HG03196 (cell line): ENCODE data around the gene NDUFAF8.

ENCODE experiments used
- ATAC-seq: cut with Tn5 transposase; IDR thresholded peaks from one replicate; pipeline ENCODE4 v1.9.1; 2021; ENCODE audit not compliant: unreplicated experiment

The NDUFAF8 gene

DNA sequence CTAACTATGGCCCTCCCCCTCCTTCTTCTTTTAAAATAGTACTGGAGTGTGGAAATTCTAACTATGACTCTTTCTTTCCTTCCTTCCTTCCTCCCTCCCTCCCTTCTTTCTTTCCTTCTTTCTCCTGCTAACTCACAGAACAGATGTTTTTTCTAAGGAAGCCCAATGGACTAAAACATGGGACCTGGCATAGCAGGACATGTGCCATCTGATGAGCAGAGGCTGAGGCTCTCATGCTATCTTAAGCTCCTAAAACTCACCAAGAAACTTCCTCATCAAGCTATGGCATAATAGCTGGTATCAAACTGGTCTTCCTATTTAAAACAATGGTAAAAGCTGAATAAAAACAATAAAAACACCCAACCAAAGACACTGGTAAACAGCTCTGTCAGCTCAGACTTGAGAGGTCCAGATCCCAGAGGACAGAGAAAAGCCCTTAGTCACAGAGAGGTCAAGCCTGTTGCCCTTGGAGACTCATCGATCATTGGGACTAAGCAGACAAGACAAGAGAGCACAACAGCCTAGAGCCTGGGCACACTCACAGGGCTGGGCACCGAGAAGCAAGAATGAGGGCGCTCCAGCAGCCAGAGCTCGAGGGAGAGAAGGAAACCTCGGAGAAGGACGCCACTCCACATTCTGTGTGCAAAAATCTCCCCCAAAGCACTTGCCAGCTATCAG lies 28.4 kb downstream of the NDUFAF8 start:
- ATAC-seq = no peak

DNA sequence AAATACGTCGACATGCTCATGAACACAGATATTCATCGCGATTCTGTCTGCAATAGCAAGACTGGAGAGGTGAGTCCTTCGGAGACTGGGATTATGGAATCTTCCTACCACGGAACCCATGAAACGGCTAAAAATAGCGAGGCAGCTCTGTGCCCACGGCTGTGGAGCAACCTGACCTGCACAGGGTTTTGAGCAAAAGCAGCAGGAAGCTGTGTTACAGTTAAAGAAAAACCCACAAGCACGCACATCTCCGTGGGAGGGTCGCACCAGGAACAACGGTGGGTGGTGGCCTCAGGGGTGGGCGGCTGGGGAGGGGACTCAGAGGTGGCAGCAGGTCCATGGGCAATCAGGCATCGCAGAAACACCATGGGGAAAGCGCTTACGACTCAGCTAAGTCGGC lies 31.2 kb downstream of the NDUFAF8 start:
- no peak for ATAC-seq

DNA sequence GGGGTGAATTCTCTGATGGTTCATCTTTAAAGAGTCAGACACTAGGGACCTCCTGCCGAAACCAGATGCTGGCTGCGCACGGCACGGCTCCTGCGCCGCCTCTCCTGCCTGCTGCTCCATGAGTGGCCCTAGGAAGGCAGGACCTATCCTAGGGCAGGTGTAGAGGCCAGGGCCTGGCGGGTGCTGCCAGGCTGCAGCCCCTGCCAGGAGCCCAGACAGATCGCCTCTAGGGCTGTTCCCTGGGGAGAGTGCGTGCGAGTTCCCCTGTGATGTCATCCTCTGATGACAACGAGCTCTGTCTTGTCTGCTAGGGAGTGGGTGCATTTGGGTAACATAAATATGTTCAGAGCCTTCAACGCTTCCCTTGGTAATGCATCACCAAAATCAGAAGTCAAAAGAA lies 32.1 kb downstream of the NDUFAF8 start:
- ATAC-seq = no peak

DNA sequence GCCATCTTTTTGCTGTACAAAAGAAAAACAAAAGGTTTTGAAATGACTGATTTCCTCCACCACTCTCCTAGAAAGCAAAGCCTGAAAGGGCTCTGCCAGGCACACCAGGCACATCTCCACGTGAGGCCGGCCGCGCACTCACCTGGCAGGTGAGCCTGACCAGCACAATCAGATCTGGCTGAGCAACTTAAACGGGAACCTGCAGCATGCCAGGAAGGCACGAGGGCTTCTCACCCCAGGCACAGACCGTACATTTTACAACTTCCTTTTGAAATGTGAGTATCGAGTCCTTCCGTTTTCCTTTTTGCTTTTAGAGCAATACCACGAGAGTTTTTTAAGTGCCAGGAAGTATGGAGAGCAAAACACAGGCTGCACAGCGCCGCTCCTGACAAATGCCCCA lies 33.5 kb downstream of the NDUFAF8 start:
- no peak for ATAC-seq

DNA sequence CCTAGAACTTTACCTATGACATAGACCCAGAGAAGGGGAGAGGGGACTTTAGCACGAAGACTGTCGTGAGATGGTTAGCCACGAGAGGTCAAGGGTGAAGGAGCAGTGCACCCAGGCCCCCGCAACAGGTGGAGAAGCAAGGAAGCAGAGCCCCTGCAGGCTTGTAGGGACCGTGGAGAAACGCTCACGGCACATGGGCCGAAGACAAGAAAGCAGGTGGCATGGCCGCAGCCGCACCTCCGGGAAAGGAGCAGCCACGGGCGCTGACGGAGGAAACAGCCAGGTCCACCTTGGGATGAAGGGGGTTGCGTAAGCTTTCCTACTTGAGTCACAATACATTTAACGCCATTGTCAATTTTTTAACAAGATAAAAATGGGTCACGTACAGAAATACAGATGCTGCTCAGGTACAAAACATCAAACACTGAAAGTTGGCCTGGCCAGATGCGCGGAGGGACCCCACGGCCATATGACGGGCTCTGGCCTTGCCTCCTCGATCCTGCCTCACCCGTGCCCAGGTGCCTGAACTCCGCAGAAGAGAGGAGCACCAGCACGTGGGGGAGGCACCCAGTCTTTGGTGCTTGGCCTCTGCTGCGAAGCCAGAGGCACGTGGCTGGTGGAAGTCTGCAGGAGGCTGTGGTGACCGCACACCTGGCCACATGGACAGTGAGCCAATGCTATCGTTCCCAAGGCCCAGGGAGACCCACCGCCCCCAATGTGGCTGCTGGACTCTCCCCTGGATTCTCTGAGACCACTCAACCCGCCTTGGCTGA lies 34.8 kb downstream of the NDUFAF8 start:
- no peak for ATAC-seq

DNA sequence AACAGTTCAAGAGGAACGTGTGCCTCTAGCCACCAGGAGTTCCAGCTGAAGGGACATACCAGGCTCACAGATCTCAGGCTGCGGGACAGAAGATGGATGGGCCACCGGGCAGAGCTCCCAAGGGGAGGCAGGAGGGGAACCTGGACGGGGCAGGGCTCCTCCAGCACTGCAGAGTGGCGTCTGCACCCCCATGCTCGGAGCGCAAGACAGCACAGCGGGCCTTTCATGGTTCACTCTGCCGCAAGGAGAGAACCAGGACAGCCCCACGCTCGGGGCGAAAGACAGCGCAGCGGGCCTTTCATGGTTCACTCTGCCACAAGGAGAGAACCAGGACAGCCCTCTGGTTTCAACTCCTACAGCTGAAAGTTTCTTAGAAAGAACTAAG lies 35.3 kb downstream of the NDUFAF8 start:
- ATAC-seq = no peak

DNA sequence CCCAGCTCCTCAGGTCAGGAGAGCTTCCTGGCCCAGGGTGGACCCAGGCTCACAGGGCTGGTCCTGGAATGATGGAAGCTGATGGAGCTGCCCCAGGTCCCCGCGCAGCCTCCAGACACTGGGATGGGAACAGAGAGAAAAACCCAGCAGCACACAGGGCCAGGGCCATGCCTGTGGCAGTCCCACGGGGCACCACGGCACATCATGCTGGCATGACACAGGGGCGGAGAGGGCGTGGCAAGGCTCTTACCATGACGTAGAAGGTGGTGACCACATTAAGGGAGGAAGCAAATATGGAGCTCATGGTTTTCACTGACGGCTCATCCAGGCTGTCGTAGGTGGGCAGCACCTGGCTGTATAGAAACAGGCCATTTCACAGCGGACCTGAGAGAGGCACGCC lies 37.7 kb downstream of the NDUFAF8 start:
- no peak for ATAC-seq

DNA sequence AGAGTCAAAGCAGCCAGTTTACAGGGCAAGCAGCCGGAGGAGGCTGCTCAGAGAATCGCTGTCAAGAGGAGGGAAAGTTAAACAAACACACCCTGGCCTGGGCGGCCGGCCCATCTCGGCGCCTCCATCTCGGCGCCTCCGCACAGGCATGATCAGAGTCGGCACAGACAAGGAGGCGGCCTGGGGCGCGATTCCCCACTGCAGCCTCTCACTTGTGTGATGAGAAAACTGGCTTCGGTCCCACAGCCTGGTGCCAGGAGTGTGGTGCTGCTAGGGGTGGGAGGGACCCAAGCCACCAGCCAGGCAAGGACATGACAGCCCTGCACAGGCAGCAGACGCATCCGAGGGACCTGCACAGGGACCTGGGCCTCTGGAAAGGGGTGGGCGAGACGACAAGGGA lies 38.3 kb downstream of the NDUFAF8 start:
- ATAC-seq = no peak

DNA sequence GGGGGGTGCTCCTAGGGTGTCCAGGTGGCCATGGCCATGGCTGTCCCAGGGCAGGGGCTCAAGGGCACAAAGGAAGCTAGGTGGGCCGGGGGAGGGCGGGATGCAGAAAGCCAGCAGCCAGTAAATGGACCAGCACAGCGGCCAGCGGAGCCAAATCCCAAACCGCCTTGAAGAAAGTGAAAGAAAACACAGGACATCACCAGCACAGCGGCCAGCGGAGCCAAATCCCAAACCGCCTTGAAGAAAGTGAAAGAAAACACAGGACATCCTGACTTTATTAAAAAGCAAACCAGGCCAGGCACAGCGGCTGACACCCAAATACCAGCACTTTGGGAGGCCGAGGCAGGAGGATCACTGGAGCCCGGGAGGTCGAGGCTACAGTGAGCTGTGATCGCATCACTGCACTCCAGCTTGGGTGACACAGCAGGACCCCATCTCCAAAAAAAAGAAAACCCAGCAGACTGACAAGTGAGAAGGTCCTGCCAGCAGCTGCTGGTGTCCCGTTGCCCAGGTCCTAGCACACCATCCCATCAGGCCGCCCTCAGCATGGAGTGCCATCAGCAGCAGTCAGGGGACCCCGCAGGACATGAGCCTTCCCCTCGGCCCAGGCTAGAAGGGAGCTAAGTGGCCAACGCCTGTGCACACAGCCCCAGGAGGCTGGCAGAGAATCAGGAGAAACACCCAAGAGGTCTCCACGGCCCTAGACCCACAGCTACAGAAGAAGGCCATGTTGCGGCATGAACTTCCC lies 39.0 kb downstream of the NDUFAF8 start:
- ATAC-seq = no peak

DNA sequence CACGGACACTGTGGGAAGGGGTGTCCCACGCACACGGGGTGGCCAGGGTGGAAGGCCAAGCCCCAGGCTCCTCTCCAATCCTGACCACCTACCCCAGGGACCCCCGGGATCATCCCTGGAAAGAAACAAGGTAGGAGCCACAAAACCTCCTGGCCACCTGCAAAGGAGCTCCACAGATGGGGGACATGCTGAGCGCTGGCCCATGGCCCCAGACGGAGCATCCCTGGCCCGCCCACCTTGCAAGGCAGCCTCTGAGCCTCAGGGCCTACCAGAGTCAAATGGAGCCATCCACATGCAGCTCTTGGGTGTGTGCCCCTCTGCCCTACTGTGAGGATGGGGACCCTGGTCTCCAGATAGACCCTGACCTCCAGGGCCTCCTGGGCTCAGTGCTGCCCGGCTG lies 39.7 kb downstream of the NDUFAF8 start:
- ATAC-seq = no peak

DNA sequence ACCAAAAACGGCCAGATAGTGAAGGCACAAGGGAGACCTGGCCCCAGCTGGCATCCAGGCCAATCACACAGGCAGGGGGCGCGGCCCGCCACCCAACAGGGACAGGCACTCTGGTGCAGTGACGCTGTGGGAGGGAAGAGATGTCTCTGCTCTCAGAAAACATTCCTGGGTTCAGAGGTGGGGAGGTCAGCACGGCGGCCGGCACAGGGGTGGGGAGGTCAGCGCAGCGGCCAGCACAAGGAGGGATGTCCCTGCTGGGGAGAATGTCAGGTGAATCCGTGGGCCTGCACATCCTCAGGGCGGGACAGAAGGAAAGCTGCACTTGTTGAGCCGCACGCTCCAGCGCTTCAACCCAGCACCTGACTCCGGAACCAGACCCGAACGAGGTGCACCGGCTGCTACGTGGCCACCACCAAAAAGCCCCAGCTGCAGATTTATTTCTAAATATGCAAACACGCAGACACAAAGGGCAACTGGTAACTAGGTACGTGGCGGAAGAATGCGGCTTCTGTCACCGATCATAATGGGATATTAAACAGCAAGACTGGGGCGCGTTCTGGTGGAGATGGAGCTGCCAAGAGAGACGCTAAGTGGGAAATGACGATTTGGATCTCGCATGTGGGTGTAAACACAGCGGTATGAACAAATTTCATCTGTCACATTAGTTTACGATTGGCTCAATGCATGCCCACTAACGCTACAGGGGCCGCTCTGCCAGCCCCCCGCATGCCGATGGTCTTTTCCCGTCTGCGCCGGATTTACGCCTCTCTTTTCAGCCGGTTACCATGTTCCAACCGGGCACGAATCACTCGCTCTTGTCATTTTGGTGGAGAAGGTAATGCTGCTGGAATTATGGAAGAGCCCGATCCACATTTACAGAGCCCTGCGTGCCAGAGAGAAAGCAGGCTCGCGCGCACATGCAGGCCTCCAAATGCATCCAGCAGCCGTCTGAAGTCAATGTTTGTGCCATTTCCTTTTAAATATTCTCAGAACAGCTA lies 40.5 kb downstream of the NDUFAF8 start:
- no peak for ATAC-seq

DNA sequence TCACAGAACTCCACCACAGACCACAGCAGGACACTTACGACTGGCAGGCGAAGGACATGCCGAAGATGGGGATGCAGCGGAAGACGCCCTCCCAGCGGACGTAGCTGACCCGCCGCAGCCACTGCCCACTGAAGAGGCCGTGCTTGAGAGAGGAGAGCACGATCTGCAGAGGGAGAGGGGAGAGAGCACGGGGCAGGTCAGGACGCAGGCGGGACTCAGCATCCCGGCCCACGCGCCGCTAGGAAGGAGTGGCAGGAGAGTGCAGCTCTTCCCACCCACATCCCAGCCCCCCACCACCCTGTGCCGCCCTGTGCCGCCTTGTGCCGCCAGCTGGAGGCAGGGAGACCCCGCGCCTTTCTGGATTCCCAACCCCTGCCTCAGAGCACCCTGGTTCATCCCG lies 41.5 kb downstream of the NDUFAF8 start:
- ATAC-seq = no peak

DNA sequence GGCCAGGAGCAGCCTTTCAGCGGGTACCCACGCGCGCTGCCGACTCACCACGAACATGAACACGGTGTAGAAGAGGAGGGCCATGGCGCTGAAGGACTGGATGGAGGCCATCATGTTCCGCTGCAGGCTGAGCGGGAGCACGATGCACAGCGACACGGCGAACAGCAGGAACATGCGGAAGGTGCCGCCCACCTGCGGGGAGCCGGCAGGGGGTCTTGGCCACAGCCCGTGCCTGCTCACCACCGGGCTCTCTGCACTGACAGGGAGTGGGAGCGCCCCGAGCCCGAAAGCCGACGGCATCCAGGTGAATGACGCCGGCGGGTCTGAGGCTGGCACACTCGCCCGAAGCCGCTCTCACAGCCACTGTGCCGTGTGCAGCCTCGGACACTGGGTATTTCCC lies 43.0 kb downstream of the NDUFAF8 start:
- ATAC-seq = no peak

DNA sequence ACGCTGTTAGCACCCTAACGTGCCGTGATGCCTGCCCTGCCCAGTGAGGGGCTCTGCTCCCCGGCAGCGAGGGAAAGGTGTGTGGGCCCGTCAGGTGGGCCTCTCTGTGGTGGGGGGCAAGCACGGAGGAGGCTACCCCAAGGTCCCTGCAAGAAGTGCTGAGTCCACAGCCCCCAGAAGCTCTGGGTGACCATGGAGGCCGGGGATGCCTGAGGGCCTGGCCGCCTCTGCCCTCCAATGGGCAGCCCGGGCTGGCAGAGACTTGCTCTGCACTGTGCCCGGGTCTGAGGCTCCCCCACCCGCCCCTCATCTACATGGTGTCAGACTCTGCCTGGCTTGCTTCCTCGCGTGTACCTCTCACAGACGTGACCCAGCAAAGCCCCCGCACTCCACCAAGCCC lies 43.8 kb downstream of the NDUFAF8 start:
- no peak for ATAC-seq

DNA sequence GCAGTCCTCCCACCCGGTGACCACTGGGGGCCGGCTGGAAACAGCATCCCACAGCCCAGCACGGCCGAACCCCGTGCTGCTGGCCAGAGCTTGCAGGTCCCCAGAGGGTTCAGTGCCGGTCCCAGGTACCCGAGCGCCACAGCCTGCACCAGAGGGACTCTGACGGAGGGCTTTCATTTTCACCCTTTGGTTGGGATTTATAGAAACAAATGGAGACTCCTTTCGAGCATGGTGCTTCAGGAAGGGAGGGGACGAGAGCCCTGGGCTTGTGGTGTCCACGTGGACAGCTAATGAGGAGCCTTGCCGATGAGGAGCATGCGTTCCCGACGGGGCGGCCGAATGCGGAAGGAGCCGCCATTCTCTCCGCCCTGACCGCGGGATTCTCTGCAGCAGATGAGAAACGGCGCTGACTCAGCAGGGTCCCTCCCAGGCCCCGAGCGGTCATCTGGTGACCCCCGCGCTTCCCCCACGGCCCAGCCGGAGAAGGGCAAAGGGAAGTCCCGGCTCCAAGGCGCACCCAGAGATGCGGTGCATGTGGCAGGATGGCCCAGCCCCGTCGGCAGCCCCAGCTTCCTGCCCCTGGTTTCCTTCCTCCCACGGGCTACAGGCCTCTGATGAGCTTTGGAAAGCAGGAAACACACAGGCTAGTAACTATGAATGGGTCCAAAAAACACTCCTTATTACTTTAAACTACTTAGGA lies 46.2 kb downstream of the NDUFAF8 start:
- ATAC-seq = no peak

DNA sequence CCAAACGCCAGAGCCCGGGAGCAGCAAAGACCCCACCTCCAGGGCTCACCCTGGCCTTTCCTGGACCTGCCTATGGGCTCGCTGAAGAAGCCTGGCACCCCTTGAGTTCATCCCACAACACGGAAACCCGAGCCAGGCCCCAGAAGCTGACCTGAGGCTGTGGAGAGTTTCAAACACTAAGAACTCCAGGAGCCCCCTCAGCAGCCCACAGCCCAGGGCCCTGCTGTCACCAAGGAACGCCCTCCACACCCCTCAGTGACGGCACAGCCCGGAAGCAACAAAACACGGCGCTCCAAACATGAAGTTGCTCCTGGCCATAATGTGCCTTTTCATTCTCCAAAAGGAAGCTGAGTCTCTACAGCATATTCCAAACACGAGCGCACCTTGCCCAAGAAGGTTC lies 46.8 kb downstream of the NDUFAF8 start:
- ATAC-seq = no peak

DNA sequence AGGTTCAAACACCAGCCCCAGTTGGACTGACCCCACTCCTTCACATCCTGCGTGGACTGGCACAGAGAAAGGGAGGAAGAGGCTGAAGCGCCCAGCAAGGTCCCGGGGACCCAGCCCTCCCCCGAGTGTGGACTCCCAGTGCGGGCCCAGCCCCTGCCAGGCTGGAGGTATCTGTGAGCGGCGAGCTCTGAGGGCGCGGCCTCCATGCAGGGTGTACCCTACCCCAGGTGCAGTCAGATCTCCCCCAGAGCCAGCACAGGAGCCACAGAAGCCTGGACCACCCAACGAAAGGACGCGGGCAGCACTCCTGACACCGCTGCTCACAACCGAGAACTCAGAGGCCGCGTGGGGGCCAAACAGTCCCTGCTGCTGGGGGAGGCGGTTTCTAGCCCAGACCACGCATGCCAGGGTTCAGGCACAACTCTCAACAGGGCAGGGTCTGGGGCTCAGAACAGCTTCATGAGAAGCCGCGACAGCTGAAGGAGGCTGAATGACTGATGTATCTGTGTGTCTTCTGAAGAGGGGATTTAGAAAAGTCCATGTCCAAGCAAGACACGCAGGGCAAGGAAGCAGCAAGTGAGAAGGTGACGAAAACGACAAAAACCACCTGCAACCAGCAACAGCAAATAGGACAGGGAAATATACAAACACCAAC lies 47.5 kb downstream of the NDUFAF8 start:
- ATAC-seq = no peak

DNA sequence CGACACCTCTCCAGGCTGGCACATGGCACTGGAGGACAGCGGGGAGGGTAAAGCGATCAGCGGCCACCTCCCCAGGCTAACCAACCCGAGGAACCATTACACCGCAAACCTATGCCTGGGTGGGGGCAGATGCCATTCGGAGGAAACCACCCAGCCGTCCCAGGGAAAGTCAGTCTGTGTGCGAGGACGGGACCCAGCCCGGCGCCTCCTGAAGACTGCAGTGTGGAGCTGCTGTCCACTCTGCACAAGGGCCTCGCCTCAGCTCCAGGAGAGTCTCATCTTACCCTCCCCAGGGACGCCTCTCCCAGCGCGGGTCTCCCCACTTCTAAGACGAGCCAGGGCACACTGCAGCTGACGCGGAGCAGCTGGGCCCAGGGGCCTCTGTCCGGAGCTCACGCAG lies 48.0 kb downstream of the NDUFAF8 start:
- ATAC-seq = no peak

DNA sequence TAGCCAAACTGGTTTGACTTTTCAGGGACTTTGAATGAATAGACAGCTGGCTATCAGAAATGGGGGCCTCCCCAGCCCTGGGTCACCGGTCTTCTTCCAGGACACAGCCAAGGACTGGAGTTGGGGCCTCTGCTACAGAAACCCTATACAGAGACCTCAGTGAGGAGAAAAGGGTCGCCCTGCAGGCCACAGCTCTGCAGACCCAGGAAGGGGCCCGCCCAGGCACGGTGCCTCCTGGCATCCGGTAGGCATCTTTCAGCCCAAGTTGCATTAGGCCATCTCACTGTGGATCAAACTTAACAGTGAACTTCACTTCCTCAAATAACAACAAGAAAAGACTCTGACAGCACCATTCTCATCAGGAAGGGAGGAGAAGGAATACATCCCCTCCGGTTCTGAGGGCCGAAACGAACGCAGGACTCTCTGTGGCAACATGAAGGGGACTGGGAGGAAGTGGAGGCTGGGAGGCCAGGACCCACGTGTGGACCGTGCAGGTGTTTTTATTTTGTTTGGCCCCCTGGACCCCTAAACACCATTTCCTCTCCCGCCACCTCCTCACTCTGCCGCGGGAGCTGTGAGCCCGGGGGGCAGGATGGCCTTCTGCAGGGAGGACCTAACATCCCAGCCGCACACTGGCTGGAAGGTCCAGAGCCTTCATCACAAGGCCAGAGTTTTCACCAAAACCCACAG lies 48.8 kb downstream of the NDUFAF8 start:
- no peak for ATAC-seq
